Epidermal melanocyte (primary cell): Measurements from ENCODE around the gene PNMA3.
"Not testable (repeated sequence)": the region's sequence is repeated elsewhere in the genome, so short reads cannot be mapped to it uniquely, and the experiment has no call there.

ENCODE experiments used
- DNase-seq: peaks from one replicate; pipeline ENCODE4 v3.0.0; 2011; ENCODE audit warnings: low spot score; ENCODE audit not compliant: insufficient read length

Gene PNMA3

DNA sequence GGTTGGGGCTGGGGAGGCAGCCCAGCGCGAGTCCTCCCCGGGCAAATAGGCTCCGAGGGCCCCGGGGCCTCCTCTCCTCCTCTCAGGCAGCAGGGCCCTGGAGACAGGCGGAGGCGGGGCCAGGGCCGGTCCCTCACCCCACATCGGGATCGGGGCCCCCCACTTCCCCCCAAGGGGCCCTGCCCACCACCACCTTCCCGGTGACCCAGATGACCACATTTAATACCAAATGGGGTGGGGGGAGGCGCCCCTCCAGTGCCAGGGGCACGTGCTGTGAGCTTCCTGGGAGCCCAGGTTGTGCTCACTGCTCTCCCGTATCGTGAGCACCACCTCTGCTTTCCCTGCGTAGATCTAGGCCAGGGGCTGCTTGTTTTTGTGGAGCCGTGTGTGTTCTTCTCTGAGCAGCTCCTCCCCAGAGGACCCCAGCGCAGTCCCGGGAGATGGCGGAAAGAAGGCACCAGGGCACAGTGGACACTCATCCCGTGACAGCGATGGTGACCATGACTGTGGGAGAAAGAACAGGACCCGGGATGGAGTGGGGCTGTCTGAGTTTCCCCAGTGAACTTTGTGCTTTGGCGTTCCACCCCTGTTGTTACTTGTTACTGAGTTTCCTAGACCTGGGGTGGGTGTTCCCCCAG, 18.1 kb downstream of the PNMA3 start:
- no peak for DNase-seq

- DNase-seq, result no peak
Measured at GRCh38 chrX:153074935-153075334, 18.7 kb downstream of the PNMA3 start.

DNA sequence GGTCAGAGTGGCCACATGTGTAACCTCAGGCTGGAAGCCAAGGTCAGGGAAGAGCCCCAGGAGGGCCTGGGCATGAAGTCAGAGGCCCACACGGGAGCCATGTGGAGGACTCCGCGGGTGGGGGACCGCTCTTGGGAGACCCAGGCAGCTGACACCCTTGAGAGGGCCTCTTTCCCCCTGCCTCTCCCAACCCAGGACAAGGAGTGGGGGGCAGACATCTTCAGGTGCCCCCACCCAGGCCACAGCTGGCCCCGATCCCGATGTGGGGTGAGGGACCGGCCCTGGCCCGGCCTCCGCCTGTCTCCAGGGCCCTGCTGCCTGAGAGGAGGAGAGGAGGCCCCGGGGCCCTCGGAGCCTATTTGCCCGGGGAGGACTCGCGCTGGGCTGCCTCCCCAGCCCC, 19.1 kb downstream of the PNMA3 start:
- no peak for DNase-seq

- not testable (repeated sequence) for DNase-seq
Measured at GRCh38 chrX:153077437-153078135, 21.3 kb downstream of the PNMA3 start.

GRCh38 chrX:153083238-153083923, 27.1 kb downstream of the PNMA3 start:
- DNase-seq, result not testable (repeated sequence)

DNA sequence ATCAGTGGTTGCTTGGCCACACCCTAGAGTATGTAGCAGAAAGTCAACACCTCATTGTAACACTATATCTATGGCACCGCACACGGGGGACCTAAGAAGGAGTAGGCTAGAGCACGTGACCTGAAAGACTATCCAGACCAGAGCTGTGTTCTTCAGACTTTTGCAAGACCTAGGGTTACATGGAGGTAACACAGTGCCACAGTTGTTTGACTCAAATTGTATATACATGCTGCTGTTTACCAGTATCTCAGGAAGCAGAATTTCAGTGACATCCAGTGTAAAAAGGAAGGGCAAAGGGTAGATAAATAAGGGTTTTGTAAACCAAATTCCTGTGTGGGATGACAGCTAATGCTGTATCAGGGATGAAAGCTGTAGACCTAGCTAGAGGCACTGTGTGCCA, 46.1 kb downstream of the PNMA3 start:
- no peak for DNase-seq

- not testable (repeated sequence) for DNase-seq
Measured at GRCh38 chrX:153104959-153105358, 48.7 kb downstream of the PNMA3 start.

GRCh38 chrX:153106092-153106801, 50.0 kb downstream of the PNMA3 start:
- not testable (repeated sequence) for DNase-seq
